ENCODE data around the gene ZNF598.
"Not testable (repeated sequence)": the region's sequence is repeated elsewhere in the genome, so short reads cannot be mapped to it uniquely, and the experiment has no call there.

Gene ZNF598

DNA sequence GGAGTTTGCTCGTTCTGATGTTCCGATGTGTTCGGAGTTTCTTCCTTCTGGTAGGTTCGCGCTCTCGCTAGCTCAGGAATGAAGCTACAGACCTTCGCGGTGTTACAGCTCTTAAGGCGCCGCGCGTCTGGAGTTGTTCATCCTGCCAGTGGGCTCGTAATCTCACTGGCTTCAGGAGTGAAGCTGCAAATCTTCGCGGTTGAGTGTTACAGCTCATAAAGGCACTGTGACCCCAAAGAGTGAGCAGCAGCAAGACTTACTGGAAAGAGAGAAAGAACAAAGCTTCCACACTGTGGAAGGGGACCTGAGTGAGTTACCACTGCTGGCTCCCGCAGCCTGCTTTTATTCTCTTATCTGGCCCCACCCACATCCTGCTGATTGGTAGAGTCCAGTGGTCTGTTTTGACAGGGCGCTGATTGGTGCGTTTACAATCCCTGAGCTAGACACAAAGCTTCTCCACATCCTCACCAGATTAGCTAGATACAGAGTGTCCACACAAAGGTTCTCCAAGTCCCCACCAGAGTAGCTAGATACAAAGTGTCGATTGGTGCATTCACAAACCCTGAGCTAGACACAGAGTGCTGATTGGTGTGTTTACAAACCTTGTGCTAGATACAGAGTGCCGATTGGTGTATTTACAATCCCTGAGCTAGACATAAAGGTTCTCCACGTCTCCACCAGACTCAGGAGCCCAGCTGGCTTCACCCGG lies 52.0 kb downstream of the ZNF598 start:
- not testable (repeated sequence) for DNase-seq

DNA sequence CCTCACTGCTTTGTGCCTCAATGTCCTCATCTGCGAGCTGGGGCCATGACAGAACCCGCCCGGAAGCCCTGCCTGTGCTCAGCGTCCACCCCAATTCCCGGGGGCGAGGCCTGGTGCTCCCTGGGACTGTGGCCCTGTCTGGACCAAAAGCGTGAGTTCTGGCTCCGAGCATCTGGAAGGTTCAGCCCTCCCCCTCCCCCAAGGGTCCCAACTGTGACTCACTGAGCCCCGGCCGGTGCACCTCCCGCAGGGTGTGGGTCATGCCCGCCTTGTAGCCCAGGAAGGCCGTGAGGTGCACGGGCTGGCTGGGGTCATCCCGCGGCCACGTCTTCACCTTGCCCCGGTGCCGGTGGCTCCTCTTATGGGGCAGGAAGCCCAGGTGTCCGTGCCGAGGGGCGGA lies 55.9 kb downstream of the ZNF598 start:
- peak; percentile 18 for DNase-seq

DNA sequence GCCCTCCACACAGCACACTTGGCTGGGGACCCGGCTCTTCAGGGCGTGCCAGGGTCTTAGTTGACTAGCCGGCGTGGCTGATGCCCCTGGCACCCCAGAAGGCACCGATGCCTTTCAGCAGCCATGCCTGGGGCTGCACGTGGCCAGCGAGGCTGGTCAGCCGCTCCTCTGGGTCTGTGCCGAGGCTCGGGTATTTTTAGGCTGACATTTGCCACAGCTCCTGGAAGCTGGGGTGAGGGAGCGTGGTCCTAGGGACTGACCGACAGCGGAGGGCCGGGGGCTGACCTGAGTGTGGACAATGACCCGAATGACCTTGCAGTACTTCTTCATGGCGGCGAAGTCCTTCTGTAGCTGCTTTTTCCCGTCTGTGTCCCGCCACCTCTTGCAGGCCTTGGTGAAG lies 59.1 kb downstream of the ZNF598 start:
- peak; percentile 17 for DNase-seq

DNA sequence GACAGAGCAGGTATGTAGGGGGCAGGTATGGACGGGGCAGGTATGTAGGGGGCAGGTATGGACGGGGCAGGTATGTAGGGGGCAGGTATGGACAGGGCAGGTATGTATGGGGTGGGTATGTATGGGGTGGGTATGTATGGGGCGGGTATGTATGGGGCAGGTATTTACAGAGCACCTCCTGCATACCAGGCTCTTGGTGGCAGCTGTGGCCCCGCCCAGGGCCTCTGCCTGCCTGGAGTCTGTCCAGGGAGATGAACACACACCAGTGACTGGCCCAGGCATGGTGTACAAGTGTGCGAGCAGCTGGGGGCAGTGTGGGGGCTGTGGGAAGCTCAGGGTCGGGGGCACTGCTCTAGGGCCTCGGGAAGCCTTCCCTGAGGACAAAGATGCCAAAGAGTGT lies 59.6 kb downstream of the ZNF598 start:
- peak; percentile 18 for DNase-seq

DNA sequence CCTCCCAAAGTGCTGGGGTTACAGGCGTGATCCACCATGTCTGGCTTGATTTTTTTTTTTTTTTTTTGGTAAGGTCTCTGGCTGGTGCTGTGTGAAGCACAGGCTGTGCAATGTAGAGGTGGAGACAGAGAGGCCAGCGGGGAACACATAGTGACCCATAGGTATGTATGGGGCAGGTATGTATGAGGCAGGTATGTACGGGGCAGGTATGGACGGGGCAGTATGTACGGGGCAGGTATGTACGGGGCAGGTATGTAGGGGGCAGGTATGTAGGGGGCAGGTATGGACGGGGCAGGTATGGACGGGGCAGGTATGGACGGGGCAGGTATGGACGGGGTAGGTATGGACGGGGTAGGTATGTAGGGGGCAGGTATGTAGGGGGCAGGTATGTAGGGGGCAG lies 60.1 kb downstream of the ZNF598 start:
- no peak for DNase-seq

Data from right hindlimb (tissue), 1 donor.